Activated CD8-positive, alpha-beta T cell treated with anti-CD3 and anti-CD28 coated beads, Interleukin-2, amount 10 ng/mL, durations not matched to agents 7 days and 5 days (primary cell): Measurements from ENCODE around the gene FAM193A. TPM values are rescaled to one million over a fixed set of nuclear protein-coding genes. Genes with fewer than 3 reads are reported as not detected.
"Not testable (repeated sequence)": the region's sequence is repeated elsewhere in the genome, so short reads cannot be mapped to it uniquely, and the experiment has no call there.

Experiments
- ATAC-seq: fragments of 150-1000 bp; cut with Tn5 transposase; one replicate; pipeline ENCODE4 v1.10.0; 2021; ENCODE audit warnings: moderate library complexity
- CTCF ChIA-PET: fragments of 350-600 bp; sonication (Branson Sonifier 250); formaldehyde crosslinking; loops from one replicate; lab custom pipeline; 2021; ENCODE audit warnings: antibody characterized with exemption; lab: Charles Lee
- POLR2A ChIA-PET: fragments of 350-600 bp; sonication (Branson Sonifier 250); formaldehyde crosslinking; loops from one replicate; lab custom pipeline; 2021; ENCODE audit warnings: antibody characterized with exemption; lab: Charles Lee
- DNase-seq: peaks from one replicate; pipeline ENCODE4 v3.0.0-alpha.2; 2020
- H3K27ac Mint-ChIP-seq: one replicate; pipeline ENCODE4 v1.8.0; 2021; ENCODE audit warnings: mild to moderate bottlenecking, mixed read lengths
- H3K27me3 Mint-ChIP-seq: one replicate; pipeline ENCODE4 v1.8.0; 2021; ENCODE audit warnings: low read depth, mixed read lengths
- H3K36me3 Mint-ChIP-seq: one replicate; pipeline ENCODE4 v1.8.0; 2021; ENCODE audit warnings: low read depth, mixed read lengths
- H3K4me1 Mint-ChIP-seq: one replicate; pipeline ENCODE4 v1.8.0; 2021; ENCODE audit warnings: low read depth, mixed read lengths
- H3K4me3 Mint-ChIP-seq: one replicate; pipeline ENCODE4 v1.8.0; 2021; ENCODE audit warnings: mild to moderate bottlenecking, mixed read lengths
- H3K9me3 Mint-ChIP-seq: one replicate; pipeline ENCODE4 v1.8.0; 2022; ENCODE audit warnings: mixed read lengths; ENCODE audit not compliant: insufficient read depth
- total RNA-seq, 2 experiments: library from RNA; stranded (reverse); gene quantifications; one replicate each; pipeline ENCODE4 v1.2.3, GENCODE V29; 2021

The FAM193A gene
- total RNA-seq, 2 experiments from 2014 or later: 31.9 to 33.0 TPM

GRCh38 chr4:2516635-2517034 lies 19.8 kb upstream of the FAM193A start:
- no peaks in the 10 kb centered on the region for H3K27me3 Mint-ChIP-seq
- peaks cover 49% of the 10 kb centered on the region for H3K36me3 Mint-ChIP-seq
- ChIA-PET POLR2A (interaction anchor here (0.9 kb wide), 1 partner anchor 10 kb away, joined by 3 read pairs; no protein-coding TSS in a partner anchor), CTCF (no interaction called here)
- no peaks in the 10 kb centered on the region for H3K9me3 Mint-ChIP-seq
- H3K4me3 Mint-ChIP-seq: no peak overlapping the region
- ATAC-seq (no peak), DNase-seq (no peak)
- peaks cover 4% of the 10 kb centered on the region for H3K4me1 Mint-ChIP-seq
- no peak overlapping the region for H3K27ac Mint-ChIP-seq

- no peaks in the 10 kb centered on the region for H3K36me3 Mint-ChIP-seq
- no peak overlapping the region for H3K27ac Mint-ChIP-seq
- H3K27me3 Mint-ChIP-seq: no peaks in the 10 kb centered on the region
- no peak for DNase-seq
- no peak overlapping the region for H3K4me3 Mint-ChIP-seq
- CTCF ChIA-PET: no interaction called here
- POLR2A ChIA-PET: interaction anchor here (1.6 kb wide), 1 partner anchor 14 kb away, joined by 4 read pairs; no protein-coding TSS in a partner anchor
- no peaks in the 10 kb centered on the region for H3K4me1 Mint-ChIP-seq
- no peaks in the 10 kb centered on the region for H3K9me3 Mint-ChIP-seq
- no peak for ATAC-seq
Observed at GRCh38 chr4:2526559-2526958, 9.9 kb upstream of the FAM193A start.

GRCh38 chr4:2534904-2535375 lies 1.5 kb upstream of the FAM193A start:
- H3K27me3 Mint-ChIP-seq: no peaks in the 10 kb centered on the region
- H3K27ac Mint-ChIP-seq: peak overlapping the region; percentile 93
- DNase-seq (no peak), ATAC-seq (no peak)
- CTCF ChIA-PET: interaction anchor here (1.0 to 2.6 kb wide), 5 partner anchors 23 to 316 kb away, joined by 3 to 10 read pairs (median 5); partner anchors contain the start of gene RNF4
- H3K4me1 Mint-ChIP-seq: peaks cover 21% of the 10 kb centered on the region
- H3K9me3 Mint-ChIP-seq: no peaks in the 10 kb centered on the region
- H3K4me3 Mint-ChIP-seq: peak overlapping the region; percentile 84
- H3K36me3 Mint-ChIP-seq: peaks cover 4% of the 10 kb centered on the region
- POLR2A ChIA-PET: interaction anchor here (0.7 to 1.5 kb wide), 2 partner anchors 36 to 49 kb away, joined by 3 to 7 read pairs; no protein-coding TSS in a partner anchor

DNA sequence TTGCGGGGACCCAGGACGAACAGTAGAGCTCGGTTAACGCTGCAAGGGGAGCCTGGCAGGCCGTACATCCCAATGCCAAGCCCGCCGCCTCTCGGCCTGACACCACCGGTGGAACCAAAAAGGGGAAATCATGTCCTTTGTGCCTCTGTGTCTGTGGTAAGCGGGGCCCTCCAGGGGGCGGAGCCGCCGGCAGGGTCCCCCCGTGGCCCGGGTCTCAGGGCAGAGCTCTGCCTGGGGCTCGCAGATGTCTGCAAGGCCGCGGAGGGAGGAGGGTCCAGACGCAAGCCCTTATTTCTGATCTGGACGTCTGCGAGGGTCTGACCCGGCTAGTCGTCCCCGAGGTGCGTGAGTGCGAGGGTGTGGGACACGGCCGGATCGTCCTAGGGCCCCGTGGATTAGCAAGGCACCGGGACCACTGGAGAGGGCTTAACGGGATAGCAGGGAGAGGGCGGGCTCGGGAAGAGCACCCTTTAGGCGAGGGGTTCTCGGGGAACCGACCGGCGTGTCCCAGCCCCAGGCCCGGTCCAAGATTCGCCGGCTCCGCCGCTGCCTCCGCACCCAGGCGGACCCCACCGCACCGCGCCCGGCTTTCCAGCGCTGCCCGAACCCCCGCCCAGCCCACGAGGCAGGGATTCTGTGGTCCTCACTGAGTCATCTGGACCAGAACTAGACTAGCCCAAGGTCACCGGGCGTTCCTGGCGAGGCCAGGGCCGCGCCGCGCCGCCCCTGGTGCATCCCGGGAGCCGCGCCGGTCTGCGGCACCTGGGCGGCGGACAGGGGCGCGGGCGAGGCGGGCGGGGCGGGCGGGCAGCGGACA lies 863 bp upstream of the FAM193A start:
- peaks cover 22% of the 10 kb centered on the region for H3K4me1 Mint-ChIP-seq
- peak; percentile 67 for DNase-seq
- ChIA-PET CTCF (interaction anchor here (1.0 to 2.6 kb wide), 5 partner anchors 23 to 317 kb away, joined by 3 to 10 read pairs (median 5); partner anchors contain the start of gene RNF4), POLR2A (interaction anchor here (0.6 to 2.7 kb wide), 5 partner anchors 35 to 405 kb away, joined by 3 to 17 read pairs (median 3); partner anchors contain the start of gene RNF4)
- peak; percentile 5 for ATAC-seq
- peaks cover 4% of the 10 kb centered on the region for H3K36me3 Mint-ChIP-seq
- no peaks in the 10 kb centered on the region for H3K27me3 Mint-ChIP-seq
- H3K9me3 Mint-ChIP-seq: no peaks in the 10 kb centered on the region
- H3K27ac Mint-ChIP-seq: peak overlapping the region; percentile 93
- H3K4me3 Mint-ChIP-seq: peak overlapping the region; percentile 84

DNA sequence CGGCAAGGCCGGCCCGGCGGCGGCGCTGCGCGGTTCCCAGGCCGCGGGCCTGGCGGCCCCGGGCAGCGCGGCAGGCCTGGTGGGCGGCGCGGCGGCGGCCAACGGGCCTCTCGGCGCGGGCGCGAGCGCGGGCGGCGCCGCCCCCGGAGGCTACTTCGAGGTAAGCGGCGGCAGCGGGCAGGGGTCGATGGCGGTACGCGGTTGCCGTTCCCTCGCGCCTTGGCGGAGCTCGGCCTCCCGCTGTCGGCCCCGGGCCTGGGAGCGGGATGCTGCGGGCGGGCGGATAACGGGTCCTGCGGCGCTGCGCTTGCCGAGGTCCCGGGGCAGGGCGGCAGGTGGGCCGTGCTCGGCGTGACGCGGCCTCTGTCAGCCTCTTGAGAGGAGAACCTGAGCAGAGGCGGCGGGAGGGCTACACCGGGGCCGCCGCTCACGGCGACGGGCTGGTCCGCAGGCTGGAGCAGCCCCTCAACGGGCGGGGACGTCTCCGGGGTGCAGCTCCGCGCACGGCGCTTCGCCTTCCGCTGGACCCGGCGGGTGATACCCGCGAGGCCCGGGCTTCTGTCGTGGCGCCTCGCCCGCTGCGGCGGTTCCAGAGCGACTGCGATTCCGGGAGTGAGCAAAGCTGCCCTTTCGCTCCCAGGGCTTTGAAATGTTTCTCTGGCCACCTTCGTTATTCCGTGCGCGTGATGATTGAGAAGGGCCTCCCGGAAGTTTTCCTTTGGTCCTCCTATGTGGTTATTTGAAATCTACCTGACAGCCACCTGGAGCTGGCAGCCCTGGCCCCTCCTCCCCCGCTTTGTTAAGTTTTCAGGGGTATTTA lies 774 bp downstream of the FAM193A start:
- POLR2A ChIA-PET: interaction anchor here (1.0 to 2.7 kb wide), 3 partner anchors 11 to 68 kb away, joined by 3 to 17 read pairs (median 4); partner anchors contain the start of gene RNF4

DNA sequence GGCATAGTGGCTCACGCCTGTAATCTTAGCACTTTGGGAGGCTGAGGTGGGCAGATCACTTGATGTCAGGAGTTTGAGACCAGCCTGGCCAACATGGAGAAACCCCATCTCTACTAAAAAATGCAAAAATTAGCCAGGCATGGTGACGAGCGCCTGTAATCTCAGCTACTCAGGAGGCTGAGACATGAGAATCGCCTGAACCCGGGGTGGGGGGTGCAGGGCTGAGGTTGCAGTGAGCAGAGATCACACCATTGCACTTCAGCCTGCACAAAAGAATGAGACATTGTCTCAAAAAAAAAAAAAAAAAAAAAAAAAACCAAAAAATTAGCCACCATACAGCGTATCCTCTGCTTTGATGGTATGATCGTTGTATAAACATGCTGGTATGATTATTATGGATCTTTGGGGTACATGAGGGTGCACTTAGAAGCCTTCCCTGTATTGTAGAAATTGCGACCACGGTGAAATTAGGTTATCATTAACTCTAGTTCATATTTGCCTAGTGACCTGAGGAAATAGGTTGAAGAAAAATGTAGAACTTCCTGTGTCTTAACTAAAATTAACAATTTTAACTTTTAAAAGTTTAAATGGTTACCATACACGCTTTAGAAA lies 7.2 kb downstream of the FAM193A start:
- CTCF ChIA-PET, POLR2A ChIA-PET, ATAC-seq, H3K36me3 Mint-ChIP-seq, DNase-seq, H3K27ac Mint-ChIP-seq, H3K9me3 Mint-ChIP-seq, H3K27me3 Mint-ChIP-seq, H3K4me3 Mint-ChIP-seq: not testable (repeated sequence)
- peaks cover 12% of the 10 kb centered on the region for H3K4me1 Mint-ChIP-seq

More for the DNA sequence above, 774 bp downstream of the FAM193A start:
- ATAC-seq (peak; percentile 23), DNase-seq (peak; percentile 60)
- H3K36me3 Mint-ChIP-seq: peaks cover 4% of the 10 kb centered on the region
- H3K4me3 Mint-ChIP-seq: peak overlapping the region; percentile 88
- CTCF ChIA-PET: interaction anchor here (0.6 to 1.4 kb wide), 3 partner anchors 33 to 298 kb away, joined by 3 to 4 read pairs (median 3); partner anchors contain the start of gene RNF4
- H3K27me3 Mint-ChIP-seq: no peaks in the 10 kb centered on the region
- peaks cover 22% of the 10 kb centered on the region for H3K4me1 Mint-ChIP-seq
- no peaks in the 10 kb centered on the region for H3K9me3 Mint-ChIP-seq
- peak overlapping the region; percentile 89 for H3K27ac Mint-ChIP-seq

DNA sequence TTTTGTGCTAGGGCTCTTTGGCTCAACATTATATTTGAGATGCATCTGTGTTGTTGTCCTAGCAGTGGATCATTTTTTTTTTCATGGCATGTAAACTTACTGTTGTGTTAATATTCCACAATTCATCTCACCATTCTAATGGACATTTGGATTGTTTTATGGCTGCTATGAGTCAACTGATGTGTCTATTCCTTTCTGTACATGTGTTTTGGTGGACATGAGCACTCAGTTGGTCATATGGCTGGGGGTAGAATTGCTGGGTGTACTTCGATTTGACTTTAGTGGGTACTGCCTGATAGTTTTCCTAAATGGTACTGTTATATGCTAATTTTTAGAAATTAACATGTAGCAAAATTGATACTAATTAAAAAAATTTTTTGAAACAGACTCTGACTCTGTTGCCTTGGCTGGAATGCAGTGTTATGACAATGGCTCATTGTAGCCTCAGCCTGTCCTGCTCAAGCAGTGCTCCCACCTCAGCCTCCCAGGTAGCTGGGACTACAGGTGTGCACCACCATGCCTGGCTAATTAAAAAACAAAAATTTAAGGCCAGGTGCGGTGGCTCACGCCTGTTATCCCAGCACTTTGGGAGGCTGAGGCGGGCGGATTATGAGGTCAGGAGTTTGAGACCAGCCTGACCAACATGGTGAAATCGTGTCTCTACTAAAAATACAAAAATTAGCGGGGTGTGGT lies 9.0 kb downstream of the FAM193A start:
- CTCF ChIA-PET: no interaction called here
- H3K4me1 Mint-ChIP-seq: peaks cover 2% of the 10 kb centered on the region

DNA sequence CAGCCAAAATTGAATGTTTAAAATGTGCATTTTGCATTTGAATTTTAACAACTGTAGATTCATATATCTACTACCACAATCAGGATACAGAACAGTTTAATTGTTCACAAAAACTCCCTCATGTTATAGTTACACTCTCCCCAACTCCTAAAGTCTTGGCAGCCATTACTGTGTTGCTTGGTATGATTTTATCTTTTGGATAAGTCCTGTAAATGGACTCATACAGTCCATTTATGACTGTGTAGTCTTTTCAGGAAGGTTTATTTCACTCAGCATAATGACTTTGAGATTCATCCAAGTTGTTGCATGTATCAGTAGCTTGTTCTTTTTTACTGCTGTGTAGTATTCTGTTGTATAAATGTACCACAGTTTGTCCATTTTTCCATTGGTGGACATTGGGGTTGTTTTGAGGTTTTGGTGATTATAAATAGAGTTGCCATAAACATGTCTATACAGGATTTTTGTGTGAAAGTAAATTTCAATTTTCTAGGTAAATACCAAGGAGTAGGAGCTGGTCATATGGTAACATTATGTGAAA lies 9.9 kb downstream of the FAM193A start:
- H3K27me3 Mint-ChIP-seq: no peaks in the 10 kb centered on the region
- ATAC-seq (no peak), DNase-seq (no peak)
- H3K4me3 Mint-ChIP-seq: no peak overlapping the region
- H3K36me3 Mint-ChIP-seq: peaks cover 9% of the 10 kb centered on the region
- POLR2A ChIA-PET: no interaction called here
- no peak overlapping the region for H3K27ac Mint-ChIP-seq
- peaks cover 2% of the 10 kb centered on the region for H3K4me1 Mint-ChIP-seq
- CTCF ChIA-PET: no interaction called here
- no peaks in the 10 kb centered on the region for H3K9me3 Mint-ChIP-seq

More for the DNA sequence above, 9.0 kb downstream of the FAM193A start:
- POLR2A ChIA-PET: no interaction called here
- no peak for ATAC-seq
- H3K27me3 Mint-ChIP-seq: no peaks in the 10 kb centered on the region
- no peak overlapping the region for H3K4me3 Mint-ChIP-seq
- no peaks in the 10 kb centered on the region for H3K9me3 Mint-ChIP-seq
- H3K36me3 Mint-ChIP-seq: peaks cover 9% of the 10 kb centered on the region
- DNase-seq: no peak
- no peak overlapping the region for H3K27ac Mint-ChIP-seq

GRCh38 chr4:2546961-2547691 lies 10.7 kb downstream of the FAM193A start:
- H3K27ac Mint-ChIP-seq, CTCF ChIA-PET, H3K4me3 Mint-ChIP-seq, H3K4me1 Mint-ChIP-seq, POLR2A ChIA-PET, H3K9me3 Mint-ChIP-seq, H3K27me3 Mint-ChIP-seq, DNase-seq, ATAC-seq, H3K36me3 Mint-ChIP-seq: not testable (repeated sequence)

DNA sequence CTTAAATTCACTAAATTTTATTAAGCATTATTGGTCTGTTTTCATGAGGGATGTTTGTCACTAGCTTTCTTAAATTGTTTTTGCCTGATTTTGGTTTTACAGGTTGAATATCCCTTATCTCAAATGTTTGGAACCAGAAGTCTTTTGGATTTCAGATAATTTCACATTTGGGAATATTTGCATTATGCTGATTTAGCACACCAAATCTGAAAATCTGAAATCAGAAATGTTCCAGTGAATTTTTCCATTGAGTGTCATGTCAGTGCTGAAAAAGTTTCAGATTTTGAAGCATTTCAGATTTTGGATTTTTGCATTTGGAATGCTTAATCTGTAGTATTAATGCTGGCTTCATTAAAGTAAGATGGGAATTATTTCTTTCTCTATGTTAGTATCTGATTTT lies 14.7 kb downstream of the FAM193A start:
- no peak overlapping the region for H3K4me3 Mint-ChIP-seq
- H3K36me3 Mint-ChIP-seq: peaks cover 3% of the 10 kb centered on the region
- H3K27me3 Mint-ChIP-seq: no peaks in the 10 kb centered on the region
- H3K9me3 Mint-ChIP-seq: no peaks in the 10 kb centered on the region
- peaks cover 5% of the 10 kb centered on the region for H3K4me1 Mint-ChIP-seq
- CTCF ChIA-PET: no interaction called here
- ATAC-seq: no peak
- DNase-seq: no peak
- POLR2A ChIA-PET: no interaction called here
- H3K27ac Mint-ChIP-seq: no peak overlapping the region
